GM19397 (cell line): ENCODE measurements around the gene HEMK1.
A peak's percentile ranks its signal among the peaks of the same experiment; 100 is the strongest.

Experiments
- ATAC-seq: cut with Tn5 transposase; IDR thresholded peaks from one replicate; pipeline ENCODE4 v1.9.1; 2021; ENCODE audit warnings: mild to moderate bottlenecking, moderate library complexity; ENCODE audit not compliant: unreplicated experiment

HEMK1 gene

GRCh38 chr3:50542177-50543034 is 26.9 kb upstream of the HEMK1 start:
- no peak for ATAC-seq

DNA sequence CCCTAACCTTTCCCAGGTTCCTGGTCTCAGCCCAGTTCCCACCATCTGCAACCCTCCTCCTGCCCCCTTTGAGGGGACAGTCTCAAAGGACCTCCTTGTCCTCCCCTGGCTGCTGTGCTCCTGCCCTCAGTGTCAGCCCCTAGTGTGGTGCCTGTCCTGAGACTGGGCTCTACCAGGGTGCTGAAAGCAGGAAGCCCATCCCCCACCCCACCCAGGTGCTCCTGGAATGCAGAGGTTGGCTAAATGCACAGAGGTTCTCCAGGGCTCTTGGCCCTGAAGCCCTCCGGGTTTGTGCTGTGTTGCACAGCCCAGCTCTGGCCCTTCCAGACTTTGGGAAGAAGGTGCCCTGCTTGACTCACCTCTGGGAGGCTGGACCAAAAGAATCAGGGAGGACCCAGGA is 23.5 kb upstream of the HEMK1 start:
- no peak for ATAC-seq

GRCh38 chr3:50549226-50549625 is 20.1 kb upstream of the HEMK1 start:
- ATAC-seq = no peak

GRCh38 chr3:50550079-50550736 is 19.1 kb upstream of the HEMK1 start:
- no peak for ATAC-seq

- no peak for ATAC-seq
These were observed 18.2 kb upstream of the HEMK1 start for GRCh38 chr3:50551054-50551659.

DNA sequence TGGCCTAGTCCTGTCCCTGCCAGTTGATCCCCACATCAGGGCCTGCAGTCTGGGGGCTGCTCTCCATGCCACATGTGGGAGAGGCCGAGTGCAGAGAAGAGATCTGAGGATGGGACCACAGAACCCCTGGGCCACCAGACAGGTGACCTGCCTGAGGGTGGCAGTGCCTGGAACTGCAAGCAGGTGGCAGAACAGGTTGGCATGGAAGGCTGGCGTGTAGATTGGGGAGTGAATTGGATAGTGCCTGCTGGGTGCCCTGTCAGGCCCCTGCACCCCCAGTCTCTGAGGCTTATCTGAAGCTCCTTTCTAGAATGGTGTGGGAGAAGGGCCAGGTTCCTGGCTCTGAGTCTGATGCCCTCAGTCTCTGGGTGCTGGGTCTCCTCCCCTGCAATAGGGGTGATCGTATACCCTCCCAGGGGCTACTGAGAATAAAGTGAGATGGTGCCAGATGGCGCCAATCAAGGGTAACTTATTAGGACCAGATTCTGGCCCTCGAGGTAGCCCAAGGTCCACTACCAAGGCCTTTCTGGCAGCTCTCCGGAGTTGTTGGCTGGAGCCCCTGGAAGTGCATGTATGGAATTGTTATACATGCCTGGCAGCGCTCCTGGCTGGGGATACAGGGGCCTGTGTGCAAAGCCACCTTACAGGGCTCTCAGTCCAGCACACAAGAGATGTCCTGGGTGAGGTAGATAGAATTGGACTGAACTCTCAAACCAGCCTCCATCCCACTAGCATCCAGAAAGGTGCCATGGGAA is 17.5 kb upstream of the HEMK1 start:
- ATAC-seq = no peak

- no peak for ATAC-seq
These were observed 16.7 kb upstream of the HEMK1 start for GRCh38 chr3:50552598-50552997.

- ATAC-seq = no peak
These were observed 14.8 kb upstream of the HEMK1 start for GRCh38 chr3:50554553-50554952.

- ATAC-seq = no peak
These were observed 12.2 kb upstream of the HEMK1 start for GRCh38 chr3:50557106-50557505.

GRCh38 chr3:50557915-50558314 is 11.4 kb upstream of the HEMK1 start:
- no peak for ATAC-seq

DNA sequence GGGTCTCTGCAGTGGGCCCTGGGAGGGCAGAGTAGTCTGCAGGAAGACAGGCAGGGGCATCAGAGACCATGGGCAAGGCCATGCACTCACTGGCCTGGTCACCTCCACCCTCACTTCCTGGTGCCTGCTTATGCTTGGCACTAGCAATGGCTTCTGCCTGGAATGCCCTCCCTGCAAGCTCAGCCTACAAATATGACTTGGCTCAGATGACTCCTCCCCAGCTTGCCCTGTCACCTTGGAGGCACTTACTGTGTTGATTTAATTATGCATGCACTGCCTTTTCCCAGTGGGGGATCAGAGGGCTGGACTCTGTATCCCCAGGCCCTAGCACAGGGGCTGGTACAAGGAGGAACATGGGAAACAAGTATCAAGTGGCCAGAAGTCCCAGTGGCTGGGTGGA is 9.6 kb upstream of the HEMK1 start:
- ATAC-seq = no peak

GRCh38 chr3:50562861-50563260 is 6.5 kb upstream of the HEMK1 start:
- no peak for ATAC-seq

DNA sequence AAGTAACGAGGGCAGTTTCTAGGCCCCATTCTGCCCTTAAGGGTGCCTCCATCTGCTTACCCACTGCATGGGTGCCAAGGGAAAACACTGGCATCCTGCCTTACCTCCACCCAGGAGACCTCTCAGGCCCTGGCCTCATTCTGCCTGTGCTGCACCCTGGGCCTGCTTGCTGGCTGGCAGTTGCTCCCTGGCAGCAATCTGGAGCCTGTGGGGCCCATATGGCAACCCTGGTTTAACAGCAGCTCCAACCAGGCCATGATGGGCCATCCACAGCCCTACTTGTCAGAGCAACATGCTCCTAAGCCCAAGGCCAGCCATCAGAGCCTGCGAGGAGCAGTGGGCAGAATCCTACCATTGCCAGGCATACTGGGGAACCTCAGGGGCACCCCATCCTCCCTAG is 5.5 kb upstream of the HEMK1 start:
- ATAC-seq = no peak

GRCh38 chr3:50564321-50564720 is 5.0 kb upstream of the HEMK1 start:
- no peak for ATAC-seq

DNA sequence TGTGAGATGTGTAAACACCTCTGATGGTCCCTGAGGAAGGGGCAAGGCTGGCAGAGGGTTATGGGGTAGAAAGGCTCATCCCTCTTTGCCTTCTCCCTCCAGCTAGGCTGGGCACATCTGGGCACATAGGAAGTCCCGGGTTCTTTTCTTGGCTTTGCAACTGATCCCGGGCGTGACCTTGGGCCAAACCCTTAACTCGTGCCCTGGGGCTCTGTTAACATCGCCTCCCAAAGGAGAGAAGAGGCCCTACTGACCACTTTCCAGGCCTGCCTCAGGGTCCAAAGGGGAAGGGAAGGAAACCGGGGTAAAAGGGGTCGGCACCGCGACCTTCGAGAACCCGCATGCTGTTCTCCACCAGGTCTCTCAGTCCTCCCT is 2.3 kb upstream of the HEMK1 start:
- ATAC-seq = no peak

GRCh38 chr3:50567386-50568167 is 1.7 kb upstream of the HEMK1 start, which contains the start of gene C3orf18:
Gene C3orf18 (minus strand): TSS chr3:50567747. CDS start chr3:50565699, 2,048 bp downstream.
- ATAC-seq = peak; percentile 79

DNA sequence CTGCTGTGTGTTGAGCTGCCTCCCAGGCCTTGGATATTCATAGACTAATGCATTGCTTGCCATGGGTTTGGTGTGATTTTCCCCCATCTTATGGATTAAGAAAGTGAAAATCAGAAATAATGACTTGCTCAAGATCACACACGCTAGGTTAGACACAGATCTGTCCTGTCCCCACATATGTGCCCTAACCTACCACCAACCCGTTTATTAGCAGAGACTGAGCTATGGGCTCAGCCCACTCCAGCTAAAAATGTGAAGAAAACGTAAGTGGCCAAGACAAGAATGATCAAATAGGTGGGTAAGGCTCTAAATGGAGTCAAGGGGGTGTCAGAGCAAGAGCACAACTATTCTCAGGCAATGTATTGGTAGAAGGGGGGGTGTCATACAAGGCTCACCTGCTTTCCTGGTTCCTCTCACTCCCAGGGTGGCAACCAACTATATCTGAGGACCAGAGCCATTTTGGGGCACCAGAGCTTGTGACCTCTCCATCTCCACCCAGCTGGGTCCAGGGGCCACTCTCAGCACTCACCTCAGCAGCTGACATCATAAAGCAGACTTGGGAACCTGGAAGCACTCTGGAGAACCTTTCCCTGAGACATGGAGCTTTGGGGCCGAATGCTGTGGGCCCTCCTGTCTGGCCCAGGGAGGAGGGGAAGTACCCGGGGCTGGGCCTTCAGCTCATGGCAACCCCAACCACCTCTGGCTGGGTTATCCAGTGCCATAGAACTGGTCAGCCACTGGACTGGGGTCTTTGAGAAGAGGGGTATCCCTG is 1.4 kb downstream of the HEMK1 start:
- ATAC-seq = no peak

GRCh38 chr3:50571486-50571885 is 2.2 kb downstream of the HEMK1 start:
- no peak for ATAC-seq

GRCh38 chr3:50572158-50572557 is 2.8 kb downstream of the HEMK1 start:
- ATAC-seq = no peak
